ENCODE data around the gene DNAJC9.

The DNAJC9 gene

DNA sequence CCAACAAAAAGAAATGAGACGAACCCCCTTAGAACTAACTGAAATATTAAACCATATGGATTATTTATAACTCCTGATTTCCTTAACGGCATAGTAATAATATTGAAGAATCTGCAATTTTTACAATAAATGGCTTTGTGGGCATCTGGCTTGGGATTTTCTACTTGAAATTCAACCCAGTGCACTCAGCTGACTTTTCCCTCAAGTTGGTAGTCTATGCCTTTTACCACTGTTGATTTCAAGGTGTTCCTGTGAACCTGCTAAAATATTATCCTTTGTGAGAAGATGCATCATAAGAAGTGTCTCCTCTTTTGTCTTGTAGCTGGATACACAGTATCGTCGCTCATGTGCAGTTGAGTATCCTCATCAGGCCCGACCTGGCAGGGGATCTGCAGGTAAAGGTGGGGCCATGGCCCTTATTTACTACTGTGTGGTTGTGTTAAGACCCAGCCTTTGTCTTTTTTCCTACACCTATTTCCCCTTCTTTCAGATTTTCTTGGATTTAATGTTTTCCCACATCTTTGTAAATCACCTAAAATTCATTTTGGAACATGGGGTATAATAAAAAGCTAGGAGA lies 8.0 kb downstream of the DNAJC9 start:
- no peak for DNase-seq (ENCODE audit: low read depth)

DNA sequence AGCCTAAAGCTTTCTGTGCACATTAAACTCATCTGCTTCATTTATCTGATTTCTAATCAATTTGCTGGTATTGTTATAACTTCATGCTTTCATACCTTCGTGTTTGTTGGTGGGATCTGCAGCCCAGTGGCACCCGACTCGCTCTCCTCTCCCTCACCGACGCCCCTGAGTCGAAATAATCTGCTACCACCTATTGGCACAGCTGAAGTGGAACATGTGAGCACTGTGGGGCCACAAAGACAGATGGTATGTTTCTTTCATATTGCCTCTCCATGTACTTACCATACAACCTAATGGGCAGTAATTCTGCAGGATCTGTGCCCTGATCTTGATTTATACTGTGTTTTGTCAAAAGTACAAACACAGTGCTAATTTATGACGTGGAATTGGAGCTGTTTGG lies 12.4 kb downstream of the DNAJC9 start:
- DNase-seq (ENCODE audit: low read depth), result no peak

DNA sequence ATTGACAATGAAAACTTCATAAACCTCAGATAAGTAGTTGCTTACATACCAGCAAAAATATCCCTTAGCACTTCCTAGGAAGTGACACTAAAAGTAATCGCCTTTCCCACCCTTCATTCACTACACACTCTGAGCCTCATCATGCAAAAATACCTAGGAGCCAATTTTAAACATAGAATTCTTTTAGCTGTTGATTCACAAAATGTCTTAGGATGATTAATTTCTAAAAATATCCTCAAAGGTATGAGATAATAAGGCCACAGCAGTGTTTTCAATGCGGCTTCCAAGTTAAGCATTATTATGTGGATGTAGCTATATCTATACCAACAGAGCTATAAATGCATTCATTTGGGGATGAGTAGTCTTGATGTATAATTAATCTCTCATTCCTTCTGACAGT lies 13.2 kb downstream of the DNAJC9 start:
- DNase-seq (ENCODE audit: low read depth), result no peak

DNA sequence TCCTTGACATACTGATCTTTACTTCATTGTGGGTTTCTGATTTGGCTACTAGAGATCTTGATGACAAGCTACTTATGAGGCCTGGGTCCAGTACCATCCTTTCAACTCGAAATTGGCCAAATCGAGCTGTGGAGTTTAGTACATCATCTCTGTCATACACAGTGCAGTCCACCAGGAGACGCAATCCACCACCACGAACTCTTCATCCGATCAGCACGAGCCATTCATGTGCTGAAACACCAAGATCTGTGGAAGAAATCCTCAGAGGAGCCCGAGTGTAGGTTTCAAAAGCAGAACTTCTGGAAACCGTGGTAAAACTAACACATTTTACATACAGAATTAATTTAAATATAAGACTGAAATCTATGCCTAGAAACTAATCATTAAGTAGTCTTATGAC lies 14.2 kb downstream of the DNAJC9 start:
- no peak for DNase-seq (ENCODE audit: low read depth)

DNA sequence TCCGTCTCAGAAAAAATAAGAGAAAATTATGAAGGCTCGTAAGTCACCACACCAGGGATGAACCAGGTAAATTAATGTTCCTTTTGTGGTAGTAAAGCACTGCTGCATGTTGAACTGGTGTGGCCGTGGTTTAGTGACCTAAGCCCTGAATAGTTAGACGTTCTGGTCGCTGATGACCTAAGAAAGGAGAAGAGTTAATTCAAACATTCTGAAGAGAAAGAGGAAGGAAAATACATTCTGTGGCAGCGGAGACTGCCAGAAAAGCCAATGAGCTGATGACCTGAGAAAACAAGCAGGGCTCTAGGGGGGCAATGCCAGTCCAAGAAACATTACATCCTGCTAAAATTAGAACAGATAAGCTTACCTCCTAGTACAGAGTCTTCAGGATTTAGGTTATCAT lies 17.5 kb downstream of the DNAJC9 start:
- DNase-seq (ENCODE audit: low read depth), result no peak

DNA sequence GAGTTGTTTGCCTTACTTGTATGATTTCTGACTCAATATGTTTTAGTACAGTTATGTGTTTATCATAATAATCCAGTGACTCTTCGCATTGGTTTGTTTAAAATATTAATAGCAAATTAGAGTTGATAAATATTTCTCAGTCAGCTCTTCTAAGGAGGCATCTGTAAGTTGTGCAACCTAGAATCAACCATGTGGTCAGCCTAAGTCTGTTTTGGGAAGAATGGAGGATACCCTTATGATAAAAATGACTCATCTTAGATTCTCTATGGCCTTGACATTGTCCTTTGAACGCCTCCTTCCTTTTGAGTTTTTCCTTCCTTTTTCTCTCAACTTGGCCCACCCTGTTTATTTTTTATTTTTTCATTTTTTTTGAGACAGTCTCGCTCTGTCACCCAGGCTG lies 18.8 kb downstream of the DNAJC9 start:
- no peak for DNase-seq (ENCODE audit: low read depth)

DNA sequence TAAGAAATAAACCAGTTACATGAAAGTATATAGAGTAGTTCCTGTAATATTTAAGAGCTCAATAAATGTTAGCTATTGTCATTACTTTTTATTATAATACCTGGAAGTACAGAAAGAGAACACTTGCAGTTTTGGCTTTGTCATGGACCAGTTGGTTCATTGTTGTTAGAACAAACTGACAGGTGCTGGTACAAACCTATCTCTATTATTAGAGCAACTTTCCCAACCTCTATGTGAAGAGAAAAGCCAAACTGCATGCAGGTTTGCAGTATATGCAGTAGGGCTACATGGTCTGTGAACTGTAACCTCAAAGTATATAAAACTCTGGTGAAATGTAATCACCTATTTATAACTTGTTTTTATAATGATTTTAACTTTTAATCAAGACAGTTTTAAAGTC lies 20.4 kb downstream of the DNAJC9 start:
- DNase-seq (ENCODE audit: low read depth), result no peak

DNA sequence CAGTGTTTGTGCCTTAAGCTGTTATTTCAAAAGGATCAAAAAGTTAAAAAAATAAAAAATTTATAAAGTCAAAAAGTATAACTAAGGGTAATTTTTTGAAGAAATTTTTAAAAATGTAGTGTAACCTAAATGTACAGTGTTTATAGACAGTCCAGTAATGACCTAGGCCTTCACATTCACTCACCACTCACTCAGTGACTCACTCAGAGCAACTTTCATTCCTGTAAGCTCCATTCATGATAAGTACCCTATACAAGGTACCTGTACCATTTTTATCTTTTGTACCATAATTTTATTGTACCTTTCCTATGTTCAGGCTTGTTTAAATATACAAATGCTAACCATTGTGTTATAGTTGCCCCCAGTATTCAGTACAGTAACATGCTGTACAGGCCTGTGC lies 21.5 kb downstream of the DNAJC9 start:
- DNase-seq (ENCODE audit: low read depth), result no peak

DNA sequence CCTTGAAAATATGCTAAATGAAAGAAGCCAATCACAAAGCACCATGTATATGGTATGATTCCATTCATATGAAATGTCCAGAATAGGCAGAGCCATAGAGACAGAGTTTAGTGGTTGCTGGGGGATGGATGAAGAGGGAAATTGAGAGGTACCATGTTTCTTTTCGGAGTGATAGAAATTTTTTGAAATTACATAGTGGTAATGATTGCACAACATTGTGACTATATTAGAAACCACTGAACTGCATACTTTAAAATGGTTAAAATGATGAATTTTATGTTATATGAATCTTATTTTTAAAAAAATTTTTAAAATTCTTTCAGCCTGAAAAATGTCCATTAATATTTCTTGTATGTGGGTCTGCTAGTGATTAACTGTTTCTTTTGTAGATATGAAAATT lies 26.1 kb downstream of the DNAJC9 start:
- DNase-seq (ENCODE audit: low read depth), result no peak

DNA sequence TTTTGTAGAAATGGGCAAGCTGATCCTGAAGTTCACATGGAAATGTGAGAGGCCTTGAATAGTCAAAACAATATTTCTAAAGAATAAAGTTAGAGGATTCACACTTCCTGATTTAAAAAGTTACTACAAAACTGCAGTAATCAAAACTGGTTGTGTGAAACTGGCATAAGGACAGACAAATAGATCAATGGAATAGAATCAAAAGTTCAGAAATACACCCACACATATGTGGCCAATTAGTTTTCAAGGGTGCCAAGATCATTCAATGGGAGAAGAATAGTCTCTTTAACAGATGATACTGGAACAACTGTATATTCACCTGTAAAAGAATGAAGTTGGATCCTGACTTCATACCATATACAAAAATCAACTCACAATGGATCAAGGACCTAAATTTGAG lies 27.7 kb downstream of the DNAJC9 start:
- no peak for DNase-seq (ENCODE audit: low read depth)

DNA sequence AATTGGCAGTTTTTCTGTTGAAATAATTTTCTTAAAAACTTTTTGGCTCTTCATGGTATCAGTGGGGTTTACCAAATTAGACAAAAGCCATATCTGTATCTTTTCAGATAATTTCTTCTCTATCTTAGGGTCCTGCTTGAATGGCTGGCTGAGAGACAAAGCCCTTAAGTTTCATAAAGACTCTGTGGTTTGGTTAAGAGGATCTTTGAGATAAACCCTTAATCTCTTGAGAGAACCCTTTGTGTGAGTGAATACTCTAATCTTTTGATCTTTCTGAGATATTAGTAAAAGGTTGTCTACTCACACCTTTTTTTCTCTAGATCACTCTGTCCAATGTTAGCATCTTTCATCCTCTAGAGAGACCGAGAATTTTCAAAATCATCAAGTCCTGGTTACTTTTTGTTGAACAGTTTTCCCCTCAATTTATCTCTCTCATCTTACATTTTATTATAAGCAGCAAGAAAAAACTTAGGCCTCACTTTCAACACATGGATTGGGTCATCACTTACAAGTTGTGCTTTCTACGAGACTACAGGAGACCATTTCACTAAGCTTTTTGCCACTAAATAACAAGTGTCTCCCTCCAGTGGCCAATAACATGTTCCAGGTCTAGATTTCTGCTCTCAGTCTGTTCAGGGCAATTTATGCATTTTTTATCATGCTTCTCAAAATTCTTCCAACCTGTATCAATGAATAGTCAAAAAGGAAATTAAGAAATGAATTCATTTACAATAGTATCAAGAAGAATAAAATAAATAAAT lies 28.4 kb downstream of the DNAJC9 start:
- no peak for DNase-seq (ENCODE audit: low read depth)

DNA sequence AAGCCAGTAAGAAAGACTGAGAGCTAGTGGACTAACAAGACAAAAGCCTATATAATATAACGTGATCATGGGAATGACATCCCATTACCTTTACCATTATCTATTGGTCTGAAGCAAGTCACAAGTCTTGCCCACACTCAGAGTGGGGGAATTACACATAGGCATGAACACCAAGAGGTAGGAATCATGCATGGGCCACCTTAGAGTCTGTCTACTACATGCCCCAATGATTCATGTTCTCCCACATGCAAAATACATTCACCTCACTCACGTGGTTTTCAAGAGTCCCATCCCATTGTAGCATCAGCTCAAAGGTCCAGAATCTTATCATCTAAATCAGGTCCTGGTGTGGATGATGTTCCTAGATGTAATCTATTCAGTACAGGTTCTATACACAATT lies 29.4 kb downstream of the DNAJC9 start:
- no peak for DNase-seq (ENCODE audit: low read depth)

DNA sequence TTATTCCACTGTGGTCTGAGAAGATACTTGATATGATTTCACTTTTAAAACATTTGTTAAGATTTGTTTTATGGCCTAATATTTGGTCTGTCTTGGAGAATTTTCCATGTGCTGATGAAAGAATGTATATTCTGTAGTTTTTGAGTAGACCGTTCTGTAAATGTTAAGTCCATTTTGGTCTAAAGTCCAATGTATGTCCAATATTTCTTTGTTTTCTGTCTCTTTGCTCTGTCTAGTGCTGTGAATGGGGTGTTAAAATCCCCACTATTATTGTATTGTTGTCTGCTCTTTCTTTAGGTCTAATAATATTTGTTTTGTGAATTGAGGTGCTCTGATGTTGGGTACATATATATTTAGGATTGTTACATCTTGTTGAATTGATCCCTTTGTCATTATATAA lies 31.3 kb downstream of the DNAJC9 start:
- DNase-seq (ENCODE audit: low read depth), result no peak

DNA sequence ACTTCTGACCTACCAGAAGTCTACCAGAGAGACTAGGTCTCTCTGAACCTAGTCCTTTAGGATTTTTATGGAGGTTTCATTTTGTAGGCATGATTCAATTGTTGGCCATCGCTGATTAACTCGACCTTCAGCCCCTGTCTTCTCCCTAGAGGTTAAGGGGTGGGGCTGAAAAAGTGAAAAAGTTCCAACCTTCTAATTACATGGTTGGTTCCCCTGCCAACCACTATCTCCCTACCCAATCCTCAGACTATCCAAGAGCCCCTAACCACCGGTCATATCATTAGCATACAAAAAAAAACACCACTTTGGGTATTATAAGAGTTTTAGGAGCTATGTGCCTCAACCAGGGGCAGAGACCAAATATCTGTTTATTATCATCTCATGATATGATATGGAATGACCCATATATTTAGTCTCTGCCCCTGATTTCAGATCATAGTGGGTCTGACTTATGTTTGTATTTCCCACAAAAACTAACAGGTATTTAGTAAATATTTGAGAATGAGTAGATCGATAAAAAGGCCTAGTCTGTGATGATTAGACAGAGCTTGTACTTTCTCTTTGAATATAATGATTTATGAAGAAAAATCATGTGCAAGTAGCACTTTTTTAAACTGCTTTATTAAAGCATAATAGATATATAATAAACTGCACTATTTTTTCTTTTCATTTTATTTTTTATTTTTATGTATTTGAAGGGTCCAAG lies 35.8 kb downstream of the DNAJC9 start:
- no peak for DNase-seq (ENCODE audit: low read depth)

DNA sequence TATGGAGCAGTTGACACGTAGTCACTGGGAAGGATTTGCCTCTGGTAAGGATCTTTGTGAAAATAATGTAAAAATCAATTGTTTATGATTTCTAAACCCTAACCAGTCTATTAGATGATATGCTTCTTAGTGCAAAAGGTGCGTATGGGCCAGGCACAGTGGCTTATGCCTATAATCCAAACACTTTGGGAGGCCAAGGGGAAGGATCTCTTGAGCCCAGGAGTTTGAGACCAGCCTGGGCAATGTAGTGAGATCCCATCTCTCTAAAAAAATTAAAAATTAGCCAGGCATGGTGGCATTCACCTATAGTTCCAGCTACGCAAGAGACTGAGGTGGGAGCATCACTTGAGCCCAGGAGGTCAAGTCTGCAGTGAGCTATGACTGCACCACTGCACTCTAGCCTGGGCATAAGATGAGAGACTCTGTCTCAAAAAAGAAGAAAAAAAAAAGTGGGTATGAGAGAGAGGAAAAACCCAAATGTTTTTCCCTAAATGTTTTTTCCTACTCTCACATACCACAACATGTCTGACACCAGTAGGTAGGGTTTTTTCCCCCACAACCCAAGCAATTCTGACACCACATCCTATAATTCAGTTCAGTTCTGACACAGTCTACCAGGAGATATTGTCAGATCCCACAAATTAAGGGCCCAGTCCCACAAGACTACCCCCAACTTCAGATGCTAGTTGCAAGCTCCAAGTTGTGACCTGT lies 36.5 kb downstream of the DNAJC9 start:
- DNase-seq (ENCODE audit: low read depth), result no peak

DNA sequence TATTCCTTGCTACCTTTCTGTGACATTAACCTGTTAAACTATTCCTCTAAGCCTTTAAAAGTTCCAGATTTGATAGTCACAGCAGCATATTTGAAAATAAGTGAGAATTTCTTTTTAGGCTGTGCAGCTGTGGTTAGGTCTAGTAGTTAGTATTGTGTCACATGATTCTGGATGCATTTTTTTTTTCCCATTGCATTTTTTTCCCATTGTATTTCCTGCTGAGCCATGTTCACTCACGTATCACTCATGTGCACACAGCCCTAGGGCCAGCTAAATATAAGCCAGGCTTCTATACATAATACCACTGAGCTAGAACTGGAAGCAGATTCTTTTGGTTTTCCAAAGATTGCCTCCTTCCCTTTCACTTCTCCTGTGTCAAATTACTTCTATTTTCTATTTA lies 37.4 kb downstream of the DNAJC9 start:
- peak; percentile 19 for DNase-seq (ENCODE audit: low read depth)

DNA sequence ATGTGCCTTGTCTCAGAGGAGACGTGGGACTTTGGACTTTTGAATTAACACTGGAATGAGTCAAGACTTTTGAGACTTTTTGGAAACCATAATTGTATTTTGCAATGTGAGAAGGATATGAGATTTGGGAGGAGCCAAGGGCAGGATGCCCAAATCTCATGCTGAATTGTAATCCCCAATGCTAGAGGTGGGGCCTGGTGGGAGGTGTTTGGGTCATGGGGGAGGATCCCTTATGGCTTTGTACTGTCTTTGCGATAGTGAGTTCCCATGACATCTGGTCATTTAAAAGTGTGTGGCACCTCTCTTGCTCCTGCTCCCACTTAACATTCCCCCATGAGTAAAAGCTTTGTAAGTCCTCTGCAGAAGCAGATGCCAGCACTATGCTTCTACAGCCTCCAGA lies 39.2 kb downstream of the DNAJC9 start:
- no peak for DNase-seq (ENCODE audit: low read depth)

DNA sequence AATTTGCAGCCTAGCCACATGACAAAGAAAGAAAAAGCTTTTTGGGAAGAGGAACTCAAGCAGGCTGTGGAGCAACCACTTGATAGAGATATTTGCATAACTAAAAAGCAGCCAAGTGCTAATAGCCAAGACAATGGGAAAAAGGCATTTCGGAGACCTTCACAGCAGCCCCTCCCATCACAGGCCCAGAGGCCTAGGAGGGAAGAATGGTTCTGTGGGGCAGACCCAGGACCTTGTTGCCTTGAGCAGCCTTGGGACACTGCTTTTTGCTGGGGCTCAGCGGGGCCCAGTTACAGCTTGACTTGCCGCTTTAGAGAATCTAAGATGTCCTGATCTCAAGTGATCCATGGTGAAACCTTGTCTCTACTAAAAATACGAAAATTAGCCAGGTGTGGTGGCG lies 40.7 kb downstream of the DNAJC9 start:
- no peak for DNase-seq (ENCODE audit: low read depth)

DNA sequence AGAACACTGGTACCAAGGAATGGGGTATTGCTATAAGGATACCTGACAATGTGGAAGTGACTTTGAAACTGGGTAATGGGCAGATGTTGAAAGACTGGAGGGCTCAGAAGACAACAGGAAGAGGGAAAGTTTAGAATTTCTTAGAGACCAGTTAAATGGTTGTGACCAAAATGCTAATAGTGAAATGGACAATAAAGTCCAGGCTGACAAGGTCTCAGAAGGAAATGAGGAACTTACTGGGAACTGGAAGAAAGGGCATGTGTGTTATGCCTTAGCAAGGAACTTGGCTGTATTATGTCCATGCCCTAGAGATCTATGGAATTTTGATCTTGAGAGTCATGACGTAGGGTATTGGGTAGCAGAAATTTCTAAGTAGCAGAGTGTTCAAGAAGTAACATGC lies 41.2 kb downstream of the DNAJC9 start:
- no peak for DNase-seq (ENCODE audit: low read depth)

DNA sequence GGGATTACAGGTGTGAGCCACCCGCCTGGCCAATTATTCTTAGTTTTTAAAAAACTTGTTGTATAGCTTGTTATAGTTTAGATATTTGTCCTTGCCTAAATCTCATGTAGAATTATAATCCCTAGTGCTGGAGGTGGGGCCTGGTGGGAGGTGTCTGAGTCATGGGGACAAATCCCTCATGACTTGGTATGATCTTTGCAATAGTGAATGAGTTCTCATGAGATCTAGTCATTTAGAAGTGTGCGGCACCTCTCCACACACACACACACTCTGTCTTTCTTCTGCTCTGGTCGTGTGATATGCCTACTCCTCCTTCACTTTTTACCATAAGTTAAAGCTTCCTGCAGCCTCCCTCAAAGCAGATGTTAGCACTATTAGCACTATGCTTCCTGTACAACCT lies 42.0 kb downstream of the DNAJC9 start:
- no peak for DNase-seq (ENCODE audit: low read depth)
